Esophagus muscularis mucosa (tissue), 3 donors: ENCODE data around the gene SHOC2.

Source experiments
- POLR2AphosphoS5 ChIP-seq, 2 donors: sonication (generic); formaldehyde crosslinking; IDR thresholded peaks; one replicate each; pipeline ENCODE4 v1.6.1; 2017; ENCODE audit warnings: antibody characterized with exemption in 2 of 2
- TF ChIP-seq, protein P1 (sequence below), 3 experiments: fragments of 200-600 bp in 2 of 3; fragments of 450-650 bp in 1 of 3; sonication (generic) in 2 of 3; IDR thresholded peaks; one replicate each; pipeline ENCODE4 v1.5.1; 2017 to 2019; ENCODE audit warnings: antibody characterized with exemption in 3 of 3, mild to moderate bottlenecking in 2 of 3, moderate library complexity in 1 of 3

- TF ChIP-seq, protein P1, sequence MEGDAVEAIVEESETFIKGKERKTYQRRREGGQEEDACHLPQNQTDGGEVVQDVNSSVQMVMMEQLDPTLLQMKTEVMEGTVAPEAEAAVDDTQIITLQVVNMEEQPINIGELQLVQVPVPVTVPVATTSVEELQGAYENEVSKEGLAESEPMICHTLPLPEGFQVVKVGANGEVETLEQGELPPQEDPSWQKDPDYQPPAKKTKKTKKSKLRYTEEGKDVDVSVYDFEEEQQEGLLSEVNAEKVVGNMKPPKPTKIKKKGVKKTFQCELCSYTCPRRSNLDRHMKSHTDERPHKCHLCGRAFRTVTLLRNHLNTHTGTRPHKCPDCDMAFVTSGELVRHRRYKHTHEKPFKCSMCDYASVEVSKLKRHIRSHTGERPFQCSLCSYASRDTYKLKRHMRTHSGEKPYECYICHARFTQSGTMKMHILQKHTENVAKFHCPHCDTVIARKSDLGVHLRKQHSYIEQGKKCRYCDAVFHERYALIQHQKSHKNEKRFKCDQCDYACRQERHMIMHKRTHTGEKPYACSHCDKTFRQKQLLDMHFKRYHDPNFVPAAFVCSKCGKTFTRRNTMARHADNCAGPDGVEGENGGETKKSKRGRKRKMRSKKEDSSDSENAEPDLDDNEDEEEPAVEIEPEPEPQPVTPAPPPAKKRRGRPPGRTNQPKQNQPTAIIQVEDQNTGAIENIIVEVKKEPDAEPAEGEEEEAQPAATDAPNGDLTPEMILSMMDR (IDR thresholded peaks at IDR 0.05) = no peak
- TF ChIP-seq POLR2AphosphoS5 (IDR thresholded peaks at IDR 0.05) = no peak
These were observed 66.3 kb downstream of the SHOC2 start for GRCh38 chr10:110985497-110986275.
